BLaER1 treated with 17β-estradiol and CSF1 and Interleukin-3, amounts not matched to agents 10 nM and 100 nM (cell line): Measurements from ENCODE around the gene GPR52.

Source experiments
- H3K27ac ChIP-seq, 11 experiments: shearing (Covaris generic); formaldehyde crosslinking; 2 replicates each; pipeline ENCODE4 v1.8.1; 2022
- H3K27me3 ChIP-seq, 11 experiments: shearing (Covaris generic); formaldehyde crosslinking; 2 replicates each; pipeline ENCODE4 v1.8.1; 2022
- H3K36me3 ChIP-seq, 11 experiments: shearing (Covaris generic); formaldehyde crosslinking; 2 replicates each; pipeline ENCODE4 v1.8.1; 2022
- H3K4me1 ChIP-seq, 10 experiments: shearing (Covaris generic); formaldehyde crosslinking; 2 replicates each; pipeline ENCODE4 v1.8.1; 2022
- H3K4me2 ChIP-seq, 11 experiments: shearing (Covaris generic); formaldehyde crosslinking; 2 replicates each; pipeline ENCODE4 v1.8.1; 2022
- H3K4me3 ChIP-seq, 10 experiments: shearing (Covaris generic); formaldehyde crosslinking; 2 replicates each; pipeline ENCODE4 v1.8.1; 2022
- H3K9ac ChIP-seq, 11 experiments: shearing (Covaris generic); formaldehyde crosslinking; 2 replicates each; pipeline ENCODE4 v1.8.1; 2022
- H3K9me3 ChIP-seq, 11 experiments: shearing (Covaris generic); formaldehyde crosslinking; replicated peaks in 1 of 11; 2 replicates each; pipeline ENCODE4 v1.8.1; 2022
- H4K20me1 ChIP-seq, 11 experiments: shearing (Covaris generic); formaldehyde crosslinking; 2 replicates each; pipeline ENCODE4 v1.8.1; 2022
- Cebpa-rat ChIP-seq, 11 experiments: shearing (Covaris generic); IDR thresholded peaks; 2 replicates each; pipeline ENCODE4 v1.8.1; 2022

Gene GPR52

GRCh38 chr1:174413632-174414031 is 34.1 kb upstream of the GPR52 start:
- Histone ChIP-seq H3K4me1 (no peaks in the 10 kb centered on the region), H3K36me3 (no peaks in the 10 kb centered on the region), H4K20me1 (no peaks in the 10 kb centered on the region)

GRCh38 chr1:174414203-174414602 is 33.6 kb upstream of the GPR52 start:
- Histone ChIP-seq H3K27ac (no peak overlapping the region), H4K20me1 (no peaks in the 10 kb centered on the region), H3K4me3 (no peak overlapping the region), H3K9me3 (no peaks in the 10 kb centered on the region; a peak in 1 of 22 replicates), H3K36me3 (no peaks in the 10 kb centered on the region), H3K27me3 (no peaks in the 10 kb centered on the region), H3K4me1 (no peaks in the 10 kb centered on the region), H3K4me2 (no peak overlapping the region), H3K9ac (no peak overlapping the region)
- TF ChIP-seq Cebpa-rat (IDR thresholded peaks at IDR 0.05) = no peak

More at GRCh38 chr1:174413632-174414031, 34.1 kb upstream of the GPR52 start:
- TF ChIP-seq Cebpa-rat (IDR thresholded peaks at IDR 0.05) = no peak
- Histone ChIP-seq H3K4me2 (no peak overlapping the region), H3K9ac (no peak overlapping the region), H3K9me3 (no peaks in the 10 kb centered on the region; a peak in 1 of 22 replicates), H3K27ac (no peak overlapping the region), H3K27me3 (no peaks in the 10 kb centered on the region), H3K4me3 (no peak overlapping the region)

GRCh38 chr1:174415506-174415905 is 32.3 kb upstream of the GPR52 start:
- Histone ChIP-seq H3K9ac (no peak overlapping the region), H3K4me1 (no peaks in the 10 kb centered on the region), H3K27me3 (no peaks in the 10 kb centered on the region), H3K27ac (no peak overlapping the region), H3K36me3 (no peaks in the 10 kb centered on the region), H3K9me3 (no peaks in the 10 kb centered on the region), H3K4me2 (no peak overlapping the region), H3K4me3 (no peak overlapping the region), H4K20me1 (no peaks in the 10 kb centered on the region)
- TF ChIP-seq Cebpa-rat (IDR thresholded peaks at IDR 0.05) = no peak

- no peak for TF ChIP-seq Cebpa-rat (IDR thresholded peaks at IDR 0.05)
- H3K27ac ChIP-seq = no peak overlapping the region
- H3K4me2 ChIP-seq = no peak overlapping the region
- H3K27me3 ChIP-seq = no peaks in the 10 kb centered on the region
- H3K4me1 ChIP-seq = no peaks in the 10 kb centered on the region
- no peak overlapping the region for H3K4me3 ChIP-seq
- no peaks in the 10 kb centered on the region for H3K9me3 ChIP-seq
- H4K20me1 ChIP-seq = no peaks in the 10 kb centered on the region
- H3K9ac ChIP-seq = no peak overlapping the region
- H3K36me3 ChIP-seq = no peaks in the 10 kb centered on the region
Observed at GRCh38 chr1:174417921-174418320, 29.8 kb upstream of the GPR52 start.

GRCh38 chr1:174425121-174425520 is 22.6 kb upstream of the GPR52 start:
- no peak overlapping the region for H3K9ac ChIP-seq
- H3K9me3 ChIP-seq = no peaks in the 10 kb centered on the region
- H3K4me3 ChIP-seq = no peak overlapping the region
- H3K4me2 ChIP-seq = no peak overlapping the region
- no peaks in the 10 kb centered on the region for H3K36me3 ChIP-seq
- no peak overlapping the region for H3K27ac ChIP-seq
- H3K4me1 ChIP-seq = no peaks in the 10 kb centered on the region
- TF ChIP-seq Cebpa-rat (IDR thresholded peaks at IDR 0.05) = no peak
- no peaks in the 10 kb centered on the region for H3K27me3 ChIP-seq
- no peaks in the 10 kb centered on the region for H4K20me1 ChIP-seq

GRCh38 chr1:174426153-174426552 is 21.6 kb upstream of the GPR52 start:
- Histone ChIP-seq H3K4me1 (no peaks in the 10 kb centered on the region), H3K27ac (no peak overlapping the region), H3K9me3 (no peaks in the 10 kb centered on the region), H3K4me3 (no peak overlapping the region), H3K4me2 (no peak overlapping the region), H4K20me1 (no peaks in the 10 kb centered on the region), H3K27me3 (no peaks in the 10 kb centered on the region), H3K36me3 (no peaks in the 10 kb centered on the region), H3K9ac (no peak overlapping the region)
- no peak for TF ChIP-seq Cebpa-rat (IDR thresholded peaks at IDR 0.05)

- Histone ChIP-seq H3K9ac (no peak overlapping the region), H3K36me3 (no peaks in the 10 kb centered on the region), H3K4me1 (no peaks in the 10 kb centered on the region), H4K20me1 (no peaks in the 10 kb centered on the region), H3K4me2 (no peak overlapping the region), H3K27me3 (no peaks in the 10 kb centered on the region), H3K9me3 (no peaks in the 10 kb centered on the region), H3K4me3 (no peak overlapping the region), H3K27ac (no peak overlapping the region)
- TF ChIP-seq Cebpa-rat (IDR thresholded peaks at IDR 0.05) = no peak
Observed at GRCh38 chr1:174428033-174428432, 19.7 kb upstream of the GPR52 start.

- no peaks in the 10 kb centered on the region for H3K4me1 ChIP-seq
- no peak for TF ChIP-seq Cebpa-rat (IDR thresholded peaks at IDR 0.05)
- no peak overlapping the region for H3K27ac ChIP-seq
- H3K36me3 ChIP-seq = no peaks in the 10 kb centered on the region
- H4K20me1 ChIP-seq = no peaks in the 10 kb centered on the region
- H3K4me2 ChIP-seq = no peak overlapping the region
- no peaks in the 10 kb centered on the region for H3K9me3 ChIP-seq
- no peak overlapping the region for H3K4me3 ChIP-seq
- H3K27me3 ChIP-seq = no peaks in the 10 kb centered on the region
- no peak overlapping the region for H3K9ac ChIP-seq
Observed at GRCh38 chr1:174428739-174429138, 19.0 kb upstream of the GPR52 start.

- Histone ChIP-seq H3K4me2 (no peak overlapping the region), H3K9me3 (peaks cover 3 to 11% (median 8%) of the 10 kb centered on the region in 11 experiments; a peak in 15 of 22 replicates), H3K4me1 (no peaks in the 10 kb centered on the region), H4K20me1 (no peaks in the 10 kb centered on the region), H3K4me3 (no peak overlapping the region), H3K27ac (no peak overlapping the region), H3K9ac (no peak overlapping the region), H3K36me3 (0 out of 22 replicates have a peak, but pooled peaks cover 0 to 4% (median 0%) of the 10 kb centered on the region in 11 experiments), H3K27me3 (no peaks in the 10 kb centered on the region)
- no peak for TF ChIP-seq Cebpa-rat (IDR thresholded peaks at IDR 0.05)
Observed at GRCh38 chr1:174433451-174433850, 14.3 kb upstream of the GPR52 start.

- Histone ChIP-seq H3K4me3 (no peak overlapping the region), H3K9me3 (no peaks in the 10 kb centered on the region), H3K4me1 (no peaks in the 10 kb centered on the region), H3K27ac (no peak overlapping the region), H3K27me3 (no peaks in the 10 kb centered on the region), H3K4me2 (no peak overlapping the region), H3K9ac (no peak overlapping the region), H3K36me3 (no peaks in the 10 kb centered on the region), H4K20me1 (peaks cover 0 to 5% (median 0%) of the 10 kb centered on the region in 11 experiments; a peak in 1 of 22 replicates)
- no peak for TF ChIP-seq Cebpa-rat (IDR thresholded peaks at IDR 0.05)
Observed at GRCh38 chr1:174445351-174445750, 2.4 kb upstream of the GPR52 start.
